Occipital lobe (tissue), 2 donors: ENCODE measurements around the gene TXNDC11. TPM values are rescaled to one million over a fixed set of nuclear protein-coding genes. Genes with fewer than 3 reads are reported as not detected.
"Not testable (repeated sequence)": the region's sequence is repeated elsewhere in the genome, so short reads cannot be mapped to it uniquely, and the experiment has no call there.

ENCODE experiments used
- DNase-seq: peaks from one replicate; lab custom pipeline; 2025; lab: John Stamatoyannopoulos, UW
- total RNA-seq: library from RNA; depleted of rRNA; stranded (reverse); fragments of >200 nt; gene quantifications from one replicate; pipeline ENCODE4 v1.2.3, GENCODE V29; 2014

TXNDC11 gene
- 12.3 TPM for total RNA-seq

- peak; percentile 98 for DNase-seq
These were observed at the start of gene TXNDC11 for GRCh38 chr16:11742536-11743307. Gene TXNDC11, minus strand, starts transcription at chr16:11742857. Its CDS starts 127 bp downstream, at chr16:11742730.

- no peak for DNase-seq
These were observed 48.6 kb upstream of the TXNDC11 start for GRCh38 chr16:11791144-11791828.

DNA sequence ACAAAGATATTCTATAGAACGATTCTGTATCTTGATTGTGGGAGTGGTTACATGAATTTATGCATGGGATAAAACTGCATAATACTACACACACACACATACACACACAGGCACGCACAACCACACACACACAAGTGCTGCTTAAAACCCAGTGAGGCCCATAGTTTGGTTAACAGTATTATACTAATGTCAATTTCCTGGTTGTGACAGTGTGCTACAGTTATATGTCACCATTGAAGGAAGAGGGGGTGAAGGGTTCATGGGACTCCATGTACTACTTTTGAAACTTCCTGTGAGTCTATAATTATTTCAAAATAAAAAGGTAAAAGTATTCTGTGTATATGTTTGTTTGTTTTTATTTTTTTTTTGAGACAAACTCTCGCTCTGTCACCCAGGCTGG is 46.3 kb upstream of the TXNDC11 start:
- DNase-seq = no peak

GRCh38 chr16:11784980-11785599 is 42.4 kb upstream of the TXNDC11 start:
- not testable (repeated sequence) for DNase-seq

DNA sequence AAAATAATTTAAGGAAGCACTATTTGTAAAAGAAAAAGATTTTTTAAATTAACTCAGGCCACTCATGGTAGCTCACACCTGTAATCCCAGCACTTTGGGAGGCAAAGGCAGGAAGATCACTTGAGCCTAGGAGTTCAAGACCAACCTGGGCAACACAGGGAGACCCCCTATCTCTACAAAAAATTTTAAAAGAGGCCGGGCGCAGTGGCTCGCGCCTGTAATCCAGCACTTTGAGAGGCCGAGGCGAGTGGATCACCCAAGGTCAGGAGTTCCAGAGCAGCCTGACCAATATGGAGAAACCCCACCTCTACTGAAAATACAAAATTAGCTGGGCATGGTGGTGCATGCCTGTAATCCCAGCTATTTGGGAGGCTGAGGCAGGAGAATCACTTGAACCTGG is 41.7 kb upstream of the TXNDC11 start:
- DNase-seq = not testable (repeated sequence)

GRCh38 chr16:11784038-11784369 is 41.3 kb upstream of the TXNDC11 start:
- DNase-seq = no peak

GRCh38 chr16:11783319-11784037 is 40.8 kb upstream of the TXNDC11 start:
- no peak for DNase-seq

- peak; percentile 24 for DNase-seq
These were observed 39.1 kb upstream of the TXNDC11 start for GRCh38 chr16:11781773-11782172.

- no peak for DNase-seq
These were observed 38.5 kb upstream of the TXNDC11 start for GRCh38 chr16:11780991-11781680.

GRCh38 chr16:11779074-11779473 is 36.4 kb upstream of the TXNDC11 start:
- DNase-seq = no peak

DNA sequence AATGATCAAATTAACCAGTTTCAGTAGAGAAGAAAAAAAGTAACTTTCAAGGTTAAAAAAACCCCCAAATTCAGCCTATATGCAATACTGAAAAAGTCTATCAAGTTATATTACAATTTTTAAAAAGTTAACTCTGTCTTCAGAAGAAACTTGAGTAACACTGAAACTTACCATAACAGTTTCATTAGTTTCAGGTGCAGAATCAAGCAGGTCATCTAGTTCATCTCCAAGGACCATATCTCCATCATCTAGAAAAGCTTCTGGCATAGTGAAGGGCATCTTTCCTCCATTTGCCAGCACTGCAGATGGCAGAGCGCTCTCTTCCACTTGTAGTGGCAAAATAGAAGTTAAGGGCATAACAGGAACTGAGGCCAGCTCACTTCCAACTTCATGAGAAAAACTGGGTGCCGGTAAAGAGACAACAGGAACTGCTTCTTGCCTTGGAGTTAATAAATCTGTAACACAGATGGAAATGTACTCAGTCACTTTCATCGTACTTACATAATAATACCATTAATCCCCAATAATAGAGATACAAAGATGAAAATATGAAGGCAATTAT is 31.5 kb upstream of the TXNDC11 start:
- no peak for DNase-seq

- DNase-seq = no peak
These were observed 26.2 kb upstream of the TXNDC11 start for GRCh38 chr16:11768849-11769248.

DNA sequence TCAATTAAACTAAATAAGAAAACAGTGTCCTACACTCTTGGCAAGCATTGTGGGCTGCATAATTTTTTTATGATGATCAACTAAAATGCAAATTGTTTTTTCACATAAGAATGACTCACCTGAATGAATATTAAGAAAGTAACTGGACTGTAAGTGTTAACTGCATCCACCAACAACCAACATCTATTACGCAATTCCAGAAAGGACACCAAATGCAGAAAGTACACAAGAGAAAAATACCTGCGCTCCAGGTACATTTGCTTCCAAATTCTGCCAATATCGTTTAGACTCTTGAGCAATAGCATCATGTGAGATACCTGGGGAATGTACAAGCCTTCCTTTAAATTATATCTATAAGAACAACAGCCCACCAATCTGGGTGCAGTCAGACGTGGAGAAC is 19.8 kb upstream of the TXNDC11 start:
- DNase-seq = no peak

DNA sequence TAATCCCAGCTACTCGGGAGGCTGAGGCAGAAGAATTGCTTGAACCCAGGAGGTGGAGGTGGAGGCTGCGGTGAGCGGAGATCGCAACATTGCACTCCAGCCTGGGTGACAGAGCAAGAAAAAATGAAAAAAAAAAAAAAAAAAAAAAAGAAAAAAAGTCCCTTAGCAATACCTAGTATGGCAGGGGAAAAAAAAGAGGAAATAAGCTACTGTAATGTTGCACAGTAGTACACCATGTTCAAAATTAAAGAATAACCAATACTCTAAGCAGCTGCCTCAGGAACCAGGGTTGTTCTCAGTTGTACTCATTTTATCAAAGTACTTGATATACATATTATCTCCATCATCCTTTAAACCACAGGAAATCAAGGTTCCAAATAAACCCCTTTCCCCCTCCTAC is 17.3 kb upstream of the TXNDC11 start:
- DNase-seq = no peak

DNA sequence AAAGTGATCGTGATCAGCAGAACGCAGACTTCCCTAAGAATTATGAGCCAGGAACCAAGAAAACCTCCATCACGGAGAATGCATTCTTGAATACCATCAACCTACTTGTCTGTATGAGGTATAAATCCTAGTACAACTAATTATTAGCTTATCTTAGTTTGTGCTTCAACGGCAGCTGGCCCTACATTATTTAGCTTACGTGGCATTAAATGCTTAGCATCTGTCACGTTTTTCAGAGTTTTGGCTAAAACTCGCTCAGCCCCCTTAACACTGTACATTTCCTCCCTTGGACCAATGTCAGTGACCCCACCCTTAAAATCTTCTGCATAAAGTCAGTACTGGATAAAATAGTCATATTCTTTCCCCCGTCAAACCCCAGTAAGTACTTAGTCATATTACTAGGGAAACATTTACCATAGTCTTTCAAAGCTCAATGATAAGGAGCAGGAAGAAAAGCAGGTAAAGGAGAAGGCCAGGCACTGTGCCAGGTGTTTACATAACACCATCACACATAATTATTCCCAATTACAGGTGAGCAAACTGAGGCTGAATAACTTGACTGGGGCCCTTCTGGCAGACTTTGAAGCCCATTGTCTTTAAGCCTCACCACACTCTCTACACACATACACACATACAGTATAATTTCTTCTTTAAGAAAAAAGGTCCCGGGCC is 16.6 kb upstream of the TXNDC11 start:
- DNase-seq = no peak

DNA sequence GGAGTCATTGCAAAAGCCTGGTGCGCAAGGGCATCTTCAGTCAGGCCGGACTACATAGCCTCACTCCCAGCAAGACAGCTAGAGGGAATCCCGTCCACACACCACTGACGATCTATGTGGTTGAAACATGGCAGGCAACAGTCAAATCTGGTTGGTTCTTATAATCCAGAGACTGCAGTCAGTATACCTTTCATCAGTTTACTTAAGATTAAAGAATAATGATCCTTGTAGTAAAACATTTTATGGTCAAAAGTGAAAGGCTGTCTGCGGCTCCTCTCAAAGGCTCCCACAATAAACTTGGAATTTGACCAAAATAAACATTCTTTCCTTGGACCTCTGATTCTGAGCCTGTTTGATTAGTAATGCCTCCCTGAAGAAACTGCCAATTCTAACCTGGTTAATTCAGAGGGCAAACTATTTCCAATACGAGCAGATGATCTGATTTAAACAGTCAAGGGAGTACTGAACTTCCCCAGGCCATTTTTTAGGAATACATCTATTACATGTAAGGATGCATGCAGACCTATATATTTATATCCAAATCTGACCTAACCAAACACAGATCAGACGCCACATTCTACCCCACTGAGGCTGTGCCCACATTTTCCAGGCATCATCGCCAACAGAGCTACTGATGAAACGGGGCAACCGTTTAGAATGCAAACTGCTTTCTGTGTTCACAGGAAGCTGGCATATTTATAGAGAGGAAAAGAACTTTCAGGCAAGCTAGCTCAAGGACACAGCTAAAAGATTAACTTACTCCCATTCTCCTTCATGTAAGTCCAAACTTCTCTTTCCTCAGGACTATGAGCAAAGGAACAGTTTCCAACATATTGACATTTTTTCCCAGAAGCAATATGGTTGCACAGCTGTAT is 15.3 kb upstream of the TXNDC11 start:
- no peak for DNase-seq

GRCh38 chr16:11756248-11756647 is 13.6 kb upstream of the TXNDC11 start:
- DNase-seq = no peak

GRCh38 chr16:11755022-11755760 is 12.5 kb upstream of the TXNDC11 start:
- no peak for DNase-seq

GRCh38 chr16:11752856-11753255 is 10.2 kb upstream of the TXNDC11 start:
- no peak for DNase-seq
